NCI-H1105 treated with DMSO at 0.1 percent for 48 hours (cell line): ENCODE results near the gene CORO2B.

Experiments used
- DNase-seq: peaks from one replicate; lab custom pipeline; 2025; lab: John Stamatoyannopoulos, UW

Gene CORO2B

GRCh38 chr15:68650901-68651709 lies 72.3 kb downstream of the CORO2B start:
- no peak for DNase-seq

GRCh38 chr15:68651916-68652525 lies 73.2 kb downstream of the CORO2B start:
- DNase-seq, result peak; percentile 85

GRCh38 chr15:68653031-68653635 lies 74.3 kb downstream of the CORO2B start:
- no peak for DNase-seq

GRCh38 chr15:68653801-68654200 lies 75.0 kb downstream of the CORO2B start:
- no peak for DNase-seq

- no peak for DNase-seq
Observed at GRCh38 chr15:68654786-68655560, 76.2 kb downstream of the CORO2B start.

- peak; percentile 25 for DNase-seq
Observed at GRCh38 chr15:68655686-68656437, 77.1 kb downstream of the CORO2B start.

- no peak for DNase-seq
Observed at GRCh38 chr15:68656438-68656739, 77.6 kb downstream of the CORO2B start.

GRCh38 chr15:68658151-68658550 lies 79.4 kb downstream of the CORO2B start:
- DNase-seq, result no peak

GRCh38 chr15:68658641-68659358 lies 80.0 kb downstream of the CORO2B start:
- no peak for DNase-seq

- no peak for DNase-seq
Observed at GRCh38 chr15:68663526-68663925, 84.7 kb downstream of the CORO2B start.

- DNase-seq, result peak; percentile 89
Observed at GRCh38 chr15:68666120-68666811, 87.5 kb downstream of the CORO2B start.

- no peak for DNase-seq
Observed at GRCh38 chr15:68666812-68667450, 88.1 kb downstream of the CORO2B start.

GRCh38 chr15:68667800-68668625 lies 89.2 kb downstream of the CORO2B start:
- DNase-seq, result peak; percentile 19

- DNase-seq, result no peak
Observed at GRCh38 chr15:68668926-68669600, 90.3 kb downstream of the CORO2B start.

GRCh38 chr15:68672251-68672650 lies 93.5 kb downstream of the CORO2B start:
- DNase-seq, result no peak

GRCh38 chr15:68672781-68673205 lies 94.0 kb downstream of the CORO2B start:
- DNase-seq, result peak; percentile 41

- no peak for DNase-seq
Observed at GRCh38 chr15:68674975-68675374, 96.2 kb downstream of the CORO2B start.

- no peak for DNase-seq
Observed at GRCh38 chr15:68676011-68676605, 97.3 kb downstream of the CORO2B start.
